Measurements from ENCODE around the gene DHRS4. TPM values are rescaled to one million over a fixed set of nuclear protein-coding genes. Genes with fewer than 3 reads are reported as not detected.

Gene DHRS4
- total and polyA plus RNA-seq, 9 of the 15 experiments (the other 6 are each of a cell fraction or from before 2014, with no cell fraction given) = 0.51 to 35.9 (median 10.1) TPM

GRCh38 chr14:23915559-23915958 is 38.0 kb upstream of the DHRS4 start (continued):
- TF ChIP-seq ARID4B (CRISPR knock-in tag; IDR thresholded peaks at IDR 0.05) (no peak), POLR3A (IDR thresholded peaks at IDR 0.05; ENCODE audit: borderline replicate concordance, extremely low read depth, insufficient read depth, insufficient read length) (no peak), BRD4 (IDR thresholded peaks at IDR 0.05) (no peak), NFXL1 (CRISPR knock-in tag; IDR thresholded peaks at IDR 0.05) (no peak), ZNF212 (CRISPR knock-in tag; IDR thresholded peaks at IDR 0.05) (no peak), ZNF76 (CRISPR knock-in tag; IDR thresholded peaks at IDR 0.05; ENCODE audit: borderline replicate concordance) (no peak), GTF2F1 (IDR thresholded peaks at IDR 0.05; ENCODE audit: low read depth, low read length) (no peak), TCF7 (IDR thresholded peaks at IDR 0.05; ENCODE audit: borderline replicate concordance) (no peak)
